Stimulated activated naive CD8-positive, alpha-beta T cell treated with anti-CD3 and anti-CD28 coated beads, Interleukin-15, Interleukin-2, amounts not matched to agents 100 U/mL and 50 U/mL, for 24 hours (primary cell): ENCODE results near the gene MINDY4.

Source experiments
- ATAC-seq: fragments of 150-1000 bp; cut with Tn5 transposase; one replicate; pipeline ENCODE4 v1.10.0; 2021
- DNase-seq: peaks from one replicate; pipeline ENCODE4 v3.0.0; 2021

Gene MINDY4

GRCh38 chr7:30853576-30853975 is 82.4 kb downstream of the MINDY4 start:
- no peak for ATAC-seq
- DNase-seq, result no peak

DNA sequence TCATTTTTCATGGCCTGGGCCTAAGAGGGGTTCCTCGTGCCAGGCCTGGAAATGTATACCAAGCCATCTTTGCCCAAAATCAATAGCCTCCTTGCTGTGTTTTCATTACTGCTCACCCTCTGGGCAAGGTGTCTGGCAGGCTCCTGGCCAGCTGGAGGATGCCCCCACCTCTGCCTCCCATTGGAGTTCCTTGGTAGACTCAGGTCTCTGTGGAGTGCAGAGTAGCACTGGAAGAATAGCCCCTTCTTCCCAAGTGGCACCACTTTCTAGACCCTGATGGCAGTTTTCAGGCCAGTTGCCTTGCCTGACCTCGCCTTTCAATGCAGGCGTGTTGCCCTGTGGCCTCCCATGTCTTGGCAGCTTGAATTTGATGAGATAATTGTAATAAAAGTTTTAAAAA is 84.7 kb downstream of the MINDY4 start:
- no peak for ATAC-seq
- DNase-seq, result no peak

GRCh38 chr7:30858576-30858975 is 87.4 kb downstream of the MINDY4 start:
- ATAC-seq (no peak), DNase-seq (no peak)

GRCh38 chr7:30859202-30859939 is 88.2 kb downstream of the MINDY4 start:
- ATAC-seq (no peak), DNase-seq (no peak)

GRCh38 chr7:30859940-30860496 is 88.8 kb downstream of the MINDY4 start:
- no peak for DNase-seq

DNA sequence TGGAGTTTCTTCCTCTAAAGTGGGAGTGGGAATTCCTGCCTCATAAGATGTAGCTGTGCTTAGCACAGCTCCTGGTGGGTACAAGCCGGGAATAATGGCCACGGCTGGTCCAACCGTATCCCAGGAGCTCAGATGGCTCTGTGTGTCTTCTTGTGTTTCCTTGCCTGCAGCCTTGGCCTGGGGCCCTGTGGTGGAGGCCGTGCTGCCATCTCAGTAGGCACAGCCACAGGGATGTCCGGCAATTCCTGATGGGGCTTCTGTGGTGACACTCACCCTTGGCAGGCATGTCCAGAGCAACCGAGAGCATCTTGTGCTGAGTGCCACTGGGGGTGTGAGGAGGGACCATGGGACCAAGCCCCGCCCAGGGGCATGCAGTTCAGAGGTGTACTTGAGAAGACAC is 90.4 kb downstream of the MINDY4 start:
- no peak for ATAC-seq

More at GRCh38 chr7:30859940-30860496, 88.8 kb downstream of the MINDY4 start:
- ATAC-seq, result no peak

DNA sequence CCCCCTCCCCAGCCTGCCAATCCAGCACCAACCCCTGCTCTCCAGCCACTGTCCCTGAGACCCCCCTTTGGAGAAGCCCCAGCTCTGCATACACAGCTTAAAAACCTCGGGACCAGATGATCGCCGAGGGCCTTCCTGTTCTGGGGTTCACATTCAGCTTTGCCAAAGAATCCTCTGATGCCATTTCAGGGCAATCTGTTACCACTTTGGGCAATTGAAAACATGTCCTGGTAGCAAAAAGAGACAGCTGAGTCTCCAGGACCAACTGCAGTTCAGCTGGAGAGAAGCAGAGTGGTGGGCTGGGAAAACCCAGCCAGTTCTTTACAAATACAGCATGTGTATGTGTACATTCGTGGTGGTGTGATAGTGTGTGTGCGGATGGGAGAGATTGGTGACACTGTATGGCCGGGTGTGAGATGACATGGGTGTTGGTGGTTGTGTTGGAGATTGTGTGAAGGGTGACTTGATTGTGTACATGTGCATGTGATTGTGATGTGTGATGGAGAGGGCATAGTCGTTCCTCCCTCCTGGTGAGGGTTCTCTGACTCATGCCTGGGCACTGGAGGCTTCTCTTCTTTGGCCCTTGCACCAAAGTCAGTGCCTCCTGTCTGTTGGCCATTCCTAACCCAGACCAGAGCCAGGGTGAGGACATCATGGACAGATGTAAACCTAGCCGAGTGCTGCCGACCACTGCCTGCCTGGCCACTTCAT is 91.9 kb downstream of the MINDY4 start:
- ATAC-seq (no peak), DNase-seq (no peak)

More for the DNA sequence above, 90.4 kb downstream of the MINDY4 start:
- DNase-seq, result no peak

GRCh38 chr7:30863706-30864035 is 92.5 kb downstream of the MINDY4 start:
- ATAC-seq, result no peak
- DNase-seq, result no peak

DNA sequence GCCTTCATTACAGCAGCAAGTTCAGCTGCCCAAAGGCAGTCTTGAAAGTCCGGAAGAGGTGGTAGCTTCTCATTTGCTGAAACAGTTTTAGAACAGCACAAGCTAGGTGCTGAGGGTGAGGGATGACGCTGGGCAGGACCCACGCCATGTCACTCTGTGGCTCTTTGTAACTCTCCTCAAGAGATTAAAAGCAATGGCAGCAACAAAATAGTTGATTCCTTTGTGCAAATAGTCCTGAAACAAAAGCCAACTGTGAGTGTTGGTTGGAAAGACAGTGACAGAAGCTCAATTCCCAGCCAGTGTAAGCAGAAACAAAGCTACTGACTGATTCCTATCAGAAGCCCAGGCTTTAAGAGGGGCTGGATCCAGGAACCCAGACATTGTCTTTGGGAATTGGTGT is 92.9 kb downstream of the MINDY4 start:
- ATAC-seq (no peak), DNase-seq (no peak)

GRCh38 chr7:30865076-30865475 is 93.9 kb downstream of the MINDY4 start:
- DNase-seq (no peak), ATAC-seq (no peak)

GRCh38 chr7:30865821-30866220 is 94.6 kb downstream of the MINDY4 start:
- ATAC-seq, result no peak
- DNase-seq, result no peak

- ATAC-seq (no peak), DNase-seq (no peak)
These were observed 95.7 kb downstream of the MINDY4 start for GRCh38 chr7:30866939-30867338.

- DNase-seq (no peak), ATAC-seq (no peak)
These were observed 96.3 kb downstream of the MINDY4 start for GRCh38 chr7:30867483-30867882.

GRCh38 chr7:30869794-30870611 is 98.8 kb downstream of the MINDY4 start:
- no peak for ATAC-seq
- DNase-seq, result no peak

DNA sequence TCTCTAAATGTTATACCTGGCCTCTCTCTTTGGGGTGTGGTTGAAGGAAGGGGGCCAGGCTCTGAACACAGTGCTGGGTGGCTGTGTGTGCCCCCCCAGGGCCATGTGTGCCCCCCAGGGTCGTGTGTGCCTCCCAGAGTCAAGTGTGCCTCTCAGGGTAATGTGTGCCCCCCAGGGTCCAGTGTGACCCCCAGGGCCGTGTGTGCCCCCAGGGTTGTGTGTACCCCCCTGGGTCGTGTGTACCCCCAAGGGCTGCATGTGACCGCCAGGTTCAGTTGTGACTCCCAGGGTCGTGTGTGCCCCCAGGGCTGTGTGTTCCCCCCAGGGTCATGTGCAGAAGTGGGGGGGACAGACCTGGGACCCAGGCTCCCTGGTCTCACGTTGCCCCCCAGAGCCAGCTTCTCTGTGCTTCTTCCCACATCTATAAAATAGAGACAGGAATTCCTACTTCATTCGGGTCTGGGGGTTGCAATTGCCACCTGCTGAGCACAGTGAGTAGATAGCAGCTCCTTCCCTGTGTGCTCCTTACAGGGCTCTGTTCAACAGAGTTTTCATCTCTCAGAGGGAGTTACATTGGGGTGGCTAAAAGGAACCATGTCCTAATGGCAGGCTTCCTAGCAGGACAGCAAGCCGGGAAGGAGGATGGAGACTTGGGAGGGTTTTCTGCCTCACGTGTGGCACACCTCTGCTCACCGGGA is 99.8 kb downstream of the MINDY4 start:
- DNase-seq (no peak), ATAC-seq (no peak)

DNA sequence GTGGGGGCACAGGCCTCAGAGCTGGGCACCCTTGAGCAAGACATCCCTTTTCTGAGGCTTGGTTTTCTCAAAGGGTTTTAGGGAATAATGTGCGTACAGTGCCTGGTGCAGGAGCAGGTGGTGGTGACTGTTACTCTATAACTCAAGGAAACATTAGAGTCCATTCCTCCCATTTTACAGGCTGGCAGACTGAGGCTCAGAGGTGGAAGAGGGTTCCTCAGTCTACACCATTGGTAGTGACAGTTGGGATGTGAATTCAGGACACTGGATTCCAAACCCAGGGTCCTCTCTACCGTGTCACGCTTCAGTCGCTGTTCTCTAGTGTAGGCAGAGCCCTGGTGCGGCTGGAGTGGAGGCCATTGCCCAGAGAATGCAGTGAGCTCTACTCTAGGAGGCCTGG is 100.4 kb downstream of the MINDY4 start:
- DNase-seq (no peak), ATAC-seq (no peak)

GRCh38 chr7:30873207-30873606 is 102.0 kb downstream of the MINDY4 start:
- DNase-seq (no peak), ATAC-seq (no peak)

- ATAC-seq, result no peak
These were observed 102.4 kb downstream of the MINDY4 start for GRCh38 chr7:30873656-30874055.

DNA sequence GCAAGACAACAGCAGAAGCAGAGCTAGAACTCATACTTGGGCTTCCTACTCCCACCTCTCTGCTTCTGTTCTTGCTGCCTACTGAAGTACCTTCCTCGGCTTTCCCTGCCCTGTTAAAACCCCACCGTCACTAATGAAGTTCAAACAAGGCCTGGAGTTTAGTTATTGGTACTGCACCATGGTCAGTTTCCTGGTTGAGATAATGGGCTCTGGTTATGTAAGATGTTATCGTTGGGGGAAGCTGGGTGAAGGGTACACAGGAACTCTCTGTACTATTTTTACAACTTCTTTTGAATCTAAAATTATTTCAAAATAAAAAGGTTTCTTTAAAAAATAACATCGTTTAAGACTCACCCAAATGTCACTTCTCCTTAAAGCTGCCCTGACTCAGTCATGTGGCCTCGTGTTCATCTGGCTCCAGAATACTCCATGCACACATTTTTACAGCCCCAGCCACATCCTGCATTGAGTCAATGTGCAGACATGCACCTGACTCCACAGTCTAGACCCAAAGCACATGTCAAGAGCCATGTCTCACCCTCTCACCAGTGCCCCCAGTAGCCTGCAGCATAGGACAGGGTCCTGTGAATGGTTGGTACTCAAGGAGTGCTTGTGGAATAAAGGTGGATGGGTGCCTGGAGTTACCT is 103.6 kb downstream of the MINDY4 start:
- ATAC-seq, result no peak

More at GRCh38 chr7:30873656-30874055, 102.4 kb downstream of the MINDY4 start:
- no peak for DNase-seq

DNA sequence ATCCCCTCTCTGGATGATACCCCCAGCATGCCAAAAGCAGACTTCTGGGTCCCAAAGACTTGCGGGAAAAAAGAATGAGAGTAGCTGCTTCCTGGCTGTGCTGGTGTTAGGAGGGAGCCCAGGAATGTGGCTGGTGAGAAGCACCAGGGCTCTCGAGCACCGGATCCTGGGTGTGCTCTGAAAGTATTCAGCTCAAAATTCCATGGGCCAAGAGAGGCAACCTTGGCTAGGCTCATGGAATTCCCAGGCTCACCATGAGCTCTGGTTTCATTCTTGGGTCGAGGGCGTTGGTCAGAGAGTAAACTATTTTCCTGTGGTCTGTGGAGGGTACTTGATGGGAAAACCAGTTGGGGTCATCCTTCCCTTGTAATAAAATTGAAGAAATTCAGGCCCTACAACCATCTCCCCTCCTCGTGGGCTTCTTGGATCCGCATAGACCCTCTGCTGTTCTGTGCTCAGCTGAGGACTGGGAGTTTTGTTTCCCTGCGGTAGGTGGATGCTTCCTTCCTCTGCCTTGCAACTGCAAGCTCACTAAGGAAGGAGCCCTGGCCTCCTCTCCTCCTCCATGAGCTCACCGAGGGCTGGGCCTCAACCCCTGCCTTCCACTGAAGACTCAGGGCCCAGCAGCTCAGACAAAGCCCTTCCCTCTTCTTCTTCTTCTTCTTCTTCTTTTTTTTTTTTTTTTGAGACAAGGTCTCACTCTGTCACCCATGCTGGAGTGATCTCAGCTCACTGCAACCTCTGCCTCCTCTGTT is 106.0 kb downstream of the MINDY4 start:
- ATAC-seq (no peak), DNase-seq (no peak)

More for the DNA sequence above, 103.6 kb downstream of the MINDY4 start:
- no peak for DNase-seq

DNA sequence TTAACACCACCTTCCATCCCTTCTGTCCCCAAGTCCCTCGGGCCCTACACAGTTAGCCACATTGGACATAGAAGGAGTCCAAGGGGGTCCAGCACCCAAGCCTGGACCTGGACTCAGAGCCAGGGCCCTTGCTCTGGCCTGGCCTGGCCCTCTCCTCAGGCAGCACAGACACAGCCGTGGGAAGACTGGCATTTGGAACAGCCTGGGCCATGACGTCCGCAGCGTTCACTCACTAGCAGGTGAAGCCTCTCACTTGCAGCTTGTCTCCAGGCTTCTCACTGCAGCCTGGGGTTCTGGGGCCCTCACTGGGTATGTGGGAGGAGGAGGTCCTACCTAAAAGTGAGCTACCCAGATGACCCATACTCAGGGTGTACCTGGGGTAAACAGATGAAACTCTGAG is 106.8 kb downstream of the MINDY4 start:
- DNase-seq (no peak), ATAC-seq (no peak)
